PC-3 (cell line): ENCODE measurements around the gene MGLL.

Source experiments
- EZH2 ChIP-seq: fragments of 300-600 bp; sonication (generic); IDR thresholded peaks from one replicate; pipeline ENCODE4 v1.6.1; 2017; ENCODE audit warnings: antibody characterized with exemption, mild to moderate bottlenecking, low read length; ENCODE audit not compliant: unreplicated experiment
- TF ChIP-seq, protein P1 (sequence below): fragments of 300-600 bp; sonication (generic); conservative IDR thresholded peaks from 2 replicates; pipeline ENCODE4 v1.5.1; 2017; ENCODE audit warnings: antibody characterized with exemption, low read depth, mild to moderate bottlenecking, low read length

DNA sequence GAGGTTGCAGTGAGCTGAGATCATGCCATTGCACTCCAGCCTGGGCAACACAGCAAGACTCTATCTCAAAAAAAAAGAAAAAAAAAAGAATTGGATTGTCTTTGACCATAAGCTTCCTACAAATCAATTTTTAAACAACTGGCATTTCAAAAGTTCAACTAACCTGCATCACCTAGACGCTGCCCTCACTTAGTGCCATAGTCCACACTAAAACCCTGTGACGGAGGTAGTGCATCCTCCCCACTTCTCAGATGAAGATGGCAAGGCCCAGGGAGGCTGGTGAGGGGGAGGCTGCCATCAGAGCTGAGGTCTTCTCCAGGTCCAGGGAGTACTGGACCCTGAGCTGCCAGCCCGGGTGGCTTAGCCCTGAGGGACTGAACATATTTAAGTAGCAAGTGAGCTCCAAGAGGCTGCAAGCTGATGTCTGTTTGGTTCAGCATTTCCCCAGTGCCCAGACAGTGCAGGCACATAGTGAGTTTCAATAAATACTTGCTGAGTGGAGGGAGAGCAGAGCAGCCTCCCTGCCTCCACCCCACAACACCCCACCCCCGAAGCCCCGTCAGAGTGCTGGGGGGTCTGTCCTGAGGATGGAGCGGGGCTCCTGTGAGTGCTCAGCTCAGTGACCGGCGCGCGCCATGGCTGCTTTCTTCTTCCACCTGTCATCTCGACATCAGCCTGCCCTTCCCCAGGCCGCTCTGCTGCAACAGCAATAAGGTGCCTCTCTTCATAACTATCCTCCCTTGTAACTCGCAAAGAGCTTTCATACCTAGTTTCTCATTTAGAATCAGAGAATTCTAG lies 52.8 kb downstream of the MGLL start:
- no peak for TF ChIP-seq EZH2
- TF ChIP-seq, protein P1, sequence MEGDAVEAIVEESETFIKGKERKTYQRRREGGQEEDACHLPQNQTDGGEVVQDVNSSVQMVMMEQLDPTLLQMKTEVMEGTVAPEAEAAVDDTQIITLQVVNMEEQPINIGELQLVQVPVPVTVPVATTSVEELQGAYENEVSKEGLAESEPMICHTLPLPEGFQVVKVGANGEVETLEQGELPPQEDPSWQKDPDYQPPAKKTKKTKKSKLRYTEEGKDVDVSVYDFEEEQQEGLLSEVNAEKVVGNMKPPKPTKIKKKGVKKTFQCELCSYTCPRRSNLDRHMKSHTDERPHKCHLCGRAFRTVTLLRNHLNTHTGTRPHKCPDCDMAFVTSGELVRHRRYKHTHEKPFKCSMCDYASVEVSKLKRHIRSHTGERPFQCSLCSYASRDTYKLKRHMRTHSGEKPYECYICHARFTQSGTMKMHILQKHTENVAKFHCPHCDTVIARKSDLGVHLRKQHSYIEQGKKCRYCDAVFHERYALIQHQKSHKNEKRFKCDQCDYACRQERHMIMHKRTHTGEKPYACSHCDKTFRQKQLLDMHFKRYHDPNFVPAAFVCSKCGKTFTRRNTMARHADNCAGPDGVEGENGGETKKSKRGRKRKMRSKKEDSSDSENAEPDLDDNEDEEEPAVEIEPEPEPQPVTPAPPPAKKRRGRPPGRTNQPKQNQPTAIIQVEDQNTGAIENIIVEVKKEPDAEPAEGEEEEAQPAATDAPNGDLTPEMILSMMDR, result no peak
